ENCODE results near the gene SPOCK1. TPM values are rescaled to one million over a fixed set of nuclear protein-coding genes. Genes with fewer than 3 reads are reported as not detected.
"Not testable (repeated sequence)": the region's sequence is repeated elsewhere in the genome, so short reads cannot be mapped to it uniquely, and the experiment has no call there.

SPOCK1 gene
- total and polyA plus RNA-seq, 5 experiments from 2014 or later: not detected

- POLR2A ChIA-PET: no interaction called here
These were observed 101.0 kb downstream of the SPOCK1 start for GRCh38 chr5:137398154-137398553.

DNA sequence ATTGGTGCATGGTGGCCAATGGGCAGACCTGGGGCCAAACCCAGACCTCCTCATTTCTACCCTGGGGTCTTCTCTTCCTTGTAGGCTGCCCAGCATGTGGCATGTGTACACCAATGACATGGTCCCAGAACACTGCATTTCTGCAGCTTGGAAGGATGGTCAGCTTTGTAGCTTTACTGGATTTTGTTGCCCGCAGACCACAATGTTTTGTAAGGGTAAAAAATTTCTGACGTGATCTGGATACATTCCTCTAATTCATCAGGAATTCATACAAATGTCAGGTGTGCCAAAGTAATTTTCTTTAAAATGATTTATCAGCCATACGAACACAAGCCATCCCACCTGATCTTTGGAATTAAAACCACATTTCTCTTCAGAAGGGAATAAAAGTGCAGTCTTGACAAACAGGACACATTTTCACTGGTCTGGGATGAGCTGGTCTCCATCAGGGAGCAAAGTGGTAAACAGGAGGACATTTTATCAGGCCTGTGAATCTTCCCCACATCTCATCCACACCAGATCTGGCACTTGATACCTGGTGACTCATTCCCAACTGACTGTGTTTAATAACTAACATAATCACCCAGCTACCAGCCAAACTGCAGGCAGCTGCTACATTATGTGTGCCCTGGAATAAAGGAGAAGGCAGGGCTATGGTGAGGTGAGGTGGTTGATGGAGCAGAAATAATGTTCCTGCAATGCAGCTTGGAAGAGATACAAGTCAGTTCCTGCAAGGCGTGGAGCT is 103.9 kb downstream of the SPOCK1 start:
- Mint-ChIP-seq H3K27me3 (peaks cover 6 to 34% (median 21%) of the 10 kb centered on the region in 5 donors), H3K4me3 (no peak overlapping the region), H3K9me3 (peaks cover 0 to 10% (median 5%) of the 10 kb centered on the region in 9 donors), H3K4me1 (no peaks in the 10 kb centered on the region), H3K36me3 (no peaks in the 10 kb centered on the region), H3K27ac (no peak overlapping the region)
- no peak for ATAC-seq
- POLR2A ChIA-PET: no interaction called here
- DNase-seq: no peak

More at GRCh38 chr5:137398154-137398553, 101.0 kb downstream of the SPOCK1 start:
- Mint-ChIP-seq H3K27ac (no peak overlapping the region), H3K4me1 (no peaks in the 10 kb centered on the region), H3K4me3 (no peak overlapping the region), H3K27me3 (peaks cover 8 to 15% (median 9%) of the 10 kb centered on the region in 5 donors), H3K36me3 (no peaks in the 10 kb centered on the region), H3K9me3 (peaks cover 0 to 2% (median 0%) of the 10 kb centered on the region in 9 donors)
- ATAC-seq (no peak), DNase-seq (no peak)

DNA sequence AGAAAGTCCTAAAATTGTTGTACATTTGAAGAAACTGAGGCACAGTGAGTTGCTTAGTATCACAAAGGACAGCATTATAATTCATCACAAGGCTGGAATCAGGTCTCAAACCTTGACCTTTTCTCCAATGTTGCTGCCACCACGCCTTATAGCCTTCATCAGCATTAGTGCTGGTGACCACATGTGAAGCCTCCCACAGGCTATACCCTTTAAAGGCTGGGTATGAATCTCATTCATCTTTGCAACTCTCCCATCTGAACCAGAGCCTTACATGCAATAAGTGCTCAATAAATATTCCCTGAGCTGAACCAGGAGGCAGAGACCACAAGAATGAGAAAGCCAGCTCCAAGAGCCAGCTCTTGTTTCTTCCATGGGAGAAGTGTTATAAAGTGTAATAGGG is 104.7 kb downstream of the SPOCK1 start:
- Mint-ChIP-seq H3K36me3 (no peaks in the 10 kb centered on the region), H3K9me3 (peaks cover 0 to 10% (median 5%) of the 10 kb centered on the region in 9 donors), H3K27me3 (peaks cover 6 to 34% (median 21%) of the 10 kb centered on the region in 5 donors), H3K4me1 (no peaks in the 10 kb centered on the region), H3K27ac (no peak overlapping the region), H3K4me3 (no peak overlapping the region)
- ATAC-seq: no peak
- DNase-seq: no peak
- POLR2A ChIA-PET: no interaction called here

GRCh38 chr5:137393196-137393993 is 105.7 kb downstream of the SPOCK1 start:
- H3K4me3 Mint-ChIP-seq: no peak overlapping the region
- no peaks in the 10 kb centered on the region for H3K4me1 Mint-ChIP-seq
- H3K36me3 Mint-ChIP-seq: no peaks in the 10 kb centered on the region
- ATAC-seq (no peak), DNase-seq (no peak)
- POLR2A ChIA-PET: no interaction called here
- H3K27ac Mint-ChIP-seq: no peak overlapping the region
- H3K9me3 Mint-ChIP-seq: peaks cover 0 to 10% (median 5%) of the 10 kb centered on the region in 9 donors
- H3K27me3 Mint-ChIP-seq: peaks cover 6 to 30% (median 21%) of the 10 kb centered on the region in 5 donors

GRCh38 chr5:137392261-137392660 is 106.9 kb downstream of the SPOCK1 start:
- H3K36me3 Mint-ChIP-seq: no peaks in the 10 kb centered on the region
- no peak for DNase-seq
- no peak for ATAC-seq
- no peak overlapping the region for H3K4me3 Mint-ChIP-seq
- H3K4me1 Mint-ChIP-seq: no peaks in the 10 kb centered on the region
- no peak overlapping the region for H3K27ac Mint-ChIP-seq
- peaks cover 6 to 26% (median 18%) of the 10 kb centered on the region in 5 donors for H3K27me3 Mint-ChIP-seq
- H3K9me3 Mint-ChIP-seq: peaks cover 0 to 10% (median 5%) of the 10 kb centered on the region in 9 donors
- POLR2A ChIA-PET: no interaction called here

- H3K36me3 Mint-ChIP-seq, DNase-seq, H3K4me1 Mint-ChIP-seq, ATAC-seq, POLR2A ChIA-PET, H3K27ac Mint-ChIP-seq, H3K4me3 Mint-ChIP-seq: not testable (repeated sequence)
- Mint-ChIP-seq H3K27me3 (peaks cover 6 to 26% (median 20%) of the 10 kb centered on the region in 5 donors), H3K9me3 (peaks cover 0 to 10% (median 5%) of the 10 kb centered on the region in 9 donors)
These were observed 108.1 kb downstream of the SPOCK1 start for GRCh38 chr5:137391044-137391443.

DNA sequence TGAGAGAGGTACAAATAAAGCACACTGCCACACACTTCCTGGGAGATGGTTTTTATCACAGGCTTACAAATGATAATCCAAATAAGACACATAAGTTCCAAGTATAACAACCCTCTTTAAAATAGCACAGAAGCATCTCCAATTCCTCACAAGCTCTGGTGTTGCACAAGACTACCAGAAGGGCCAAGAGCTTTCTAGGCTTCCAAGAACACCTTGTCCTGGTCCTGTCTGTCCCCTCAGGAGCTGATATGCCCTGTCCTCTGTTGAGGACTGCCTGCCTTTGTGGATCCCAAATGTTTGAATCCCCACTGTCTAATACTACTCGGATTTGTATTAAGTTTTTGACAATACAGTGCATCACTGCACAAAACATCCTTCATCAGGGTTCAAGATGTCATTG is 110.1 kb downstream of the SPOCK1 start:
- H3K27ac Mint-ChIP-seq: no peak overlapping the region
- H3K27me3 Mint-ChIP-seq: peaks cover 8 to 41% (median 15%) of the 10 kb centered on the region in 5 donors
- H3K4me3 Mint-ChIP-seq: no peak overlapping the region
- DNase-seq (no peak), ATAC-seq (no peak)
- H3K4me1 Mint-ChIP-seq: no peaks in the 10 kb centered on the region
- POLR2A ChIA-PET: no interaction called here
- peaks cover 0 to 10% (median 6%) of the 10 kb centered on the region in 9 donors for H3K9me3 Mint-ChIP-seq
- H3K36me3 Mint-ChIP-seq: no peaks in the 10 kb centered on the region

- Mint-ChIP-seq H3K9me3 (peaks cover 12 to 29% (median 18%) of the 10 kb centered on the region in 9 donors), H3K27ac (no peak overlapping the region), H3K4me1 (no peaks in the 10 kb centered on the region), H3K4me3 (no peak overlapping the region), H3K36me3 (peaks cover 0 to 18% (median 2%) of the 10 kb centered on the region in 3 donors), H3K27me3 (peaks cover 2 to 21% (median 4%) of the 10 kb centered on the region in 5 donors)
- no peak for ATAC-seq
- no peak for DNase-seq
- POLR2A ChIA-PET: no interaction called here
These were observed 114.1 kb downstream of the SPOCK1 start for GRCh38 chr5:137385064-137385463.

DNA sequence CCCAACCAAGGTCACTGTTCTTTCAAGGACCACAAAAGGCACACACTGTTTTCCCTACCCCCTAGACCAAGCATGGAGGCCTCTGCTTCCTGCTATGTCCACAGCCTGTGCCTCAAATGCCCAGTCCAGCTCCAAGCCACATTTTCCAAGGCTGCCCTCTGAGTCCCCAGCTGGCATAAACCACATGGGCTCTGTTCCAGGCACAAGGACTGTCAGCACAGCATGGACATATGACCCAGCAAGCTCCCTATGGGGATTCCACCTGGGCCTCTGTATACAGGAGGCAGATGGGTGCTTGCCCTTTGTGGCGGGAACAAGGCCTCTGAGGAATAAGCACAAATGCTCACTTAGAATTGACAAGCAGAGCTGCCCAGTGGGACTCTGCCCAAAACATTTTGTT is 115.2 kb downstream of the SPOCK1 start:
- Mint-ChIP-seq H3K4me3 (no peak overlapping the region), H3K27me3 (peaks cover 2 to 21% (median 4%) of the 10 kb centered on the region in 5 donors), H3K4me1 (no peaks in the 10 kb centered on the region), H3K36me3 (peaks cover 0 to 19% (median 2%) of the 10 kb centered on the region in 3 donors), H3K9me3 (peaks cover 12 to 33% (median 18%) of the 10 kb centered on the region in 9 donors), H3K27ac (no peak overlapping the region)
- no peak for ATAC-seq
- no peak for DNase-seq
- POLR2A ChIA-PET: no interaction called here

DNA sequence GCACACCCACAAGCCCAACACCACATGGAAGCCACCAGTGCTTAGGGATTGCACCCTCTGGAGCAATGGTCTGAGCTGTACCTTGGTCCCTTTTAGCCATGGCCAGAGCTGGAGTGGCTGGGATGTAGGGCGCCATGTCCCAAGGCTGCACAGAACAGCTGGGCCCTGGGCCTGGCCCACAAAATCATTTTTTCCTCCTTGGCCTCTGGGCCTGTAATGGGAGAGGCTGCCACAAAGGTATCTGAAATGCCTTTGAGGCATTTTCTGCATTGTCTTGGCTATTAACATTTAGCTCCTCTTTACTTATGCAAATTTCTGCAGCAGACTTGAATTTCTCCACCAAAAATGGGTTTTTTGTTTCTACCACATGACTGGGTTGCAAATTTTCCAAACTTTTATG is 117.6 kb downstream of the SPOCK1 start:
- POLR2A ChIA-PET: no interaction called here
- ATAC-seq: no peak
- Mint-ChIP-seq H3K4me3 (no peak overlapping the region), H3K4me1 (no peaks in the 10 kb centered on the region), H3K36me3 (peaks cover 0 to 19% (median 2%) of the 10 kb centered on the region in 3 donors), H3K9me3 (peaks cover 12 to 33% (median 21%) of the 10 kb centered on the region in 9 donors), H3K27me3 (peaks cover 2 to 21% (median 2%) of the 10 kb centered on the region in 5 donors), H3K27ac (no peak overlapping the region)
- DNase-seq: no peak

DNA sequence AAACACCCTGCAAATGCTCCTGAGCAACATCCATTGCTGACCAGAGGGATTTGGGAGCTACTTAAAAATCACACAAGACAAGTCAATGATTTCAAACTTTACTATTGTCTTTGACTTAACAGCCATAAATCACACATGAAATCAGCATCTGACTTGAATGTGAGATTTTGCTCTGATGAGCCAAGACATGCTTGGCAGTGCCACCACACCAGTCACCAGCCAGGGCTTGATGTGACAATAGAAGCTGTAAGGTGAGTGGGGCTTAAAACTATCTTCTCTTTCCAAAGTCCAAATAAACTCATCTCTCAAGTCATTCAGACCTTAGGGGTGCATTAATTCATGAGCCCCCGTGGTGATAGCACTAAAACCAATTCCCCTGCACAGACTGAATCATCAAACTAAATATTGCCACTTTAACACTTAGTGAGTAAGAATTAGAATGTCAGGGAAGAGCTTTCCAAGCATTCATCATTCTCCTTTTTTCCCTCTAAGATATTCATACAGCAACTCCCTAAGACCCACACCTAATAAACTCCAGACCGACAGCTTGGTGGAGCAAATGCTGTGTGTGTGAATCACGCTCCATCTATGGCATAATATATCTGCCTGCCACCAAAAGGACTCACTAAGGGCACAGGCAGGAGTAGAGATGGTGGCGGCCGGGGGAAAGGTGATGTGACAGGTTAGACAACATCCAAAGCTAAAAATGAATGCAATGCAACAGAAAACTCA is 119.4 kb downstream of the SPOCK1 start:
- Mint-ChIP-seq H3K27me3 (peaks cover 2 to 14% (median 2%) of the 10 kb centered on the region in 5 donors), H3K9me3 (peaks cover 12 to 33% (median 21%) of the 10 kb centered on the region in 9 donors), H3K4me3 (no peak overlapping the region), H3K36me3 (peaks cover 0 to 19% (median 2%) of the 10 kb centered on the region in 3 donors), H3K27ac (no peak overlapping the region), H3K4me1 (no peaks in the 10 kb centered on the region)
- no peak for DNase-seq
- ATAC-seq: no peak
- POLR2A ChIA-PET: no interaction called here

DNA sequence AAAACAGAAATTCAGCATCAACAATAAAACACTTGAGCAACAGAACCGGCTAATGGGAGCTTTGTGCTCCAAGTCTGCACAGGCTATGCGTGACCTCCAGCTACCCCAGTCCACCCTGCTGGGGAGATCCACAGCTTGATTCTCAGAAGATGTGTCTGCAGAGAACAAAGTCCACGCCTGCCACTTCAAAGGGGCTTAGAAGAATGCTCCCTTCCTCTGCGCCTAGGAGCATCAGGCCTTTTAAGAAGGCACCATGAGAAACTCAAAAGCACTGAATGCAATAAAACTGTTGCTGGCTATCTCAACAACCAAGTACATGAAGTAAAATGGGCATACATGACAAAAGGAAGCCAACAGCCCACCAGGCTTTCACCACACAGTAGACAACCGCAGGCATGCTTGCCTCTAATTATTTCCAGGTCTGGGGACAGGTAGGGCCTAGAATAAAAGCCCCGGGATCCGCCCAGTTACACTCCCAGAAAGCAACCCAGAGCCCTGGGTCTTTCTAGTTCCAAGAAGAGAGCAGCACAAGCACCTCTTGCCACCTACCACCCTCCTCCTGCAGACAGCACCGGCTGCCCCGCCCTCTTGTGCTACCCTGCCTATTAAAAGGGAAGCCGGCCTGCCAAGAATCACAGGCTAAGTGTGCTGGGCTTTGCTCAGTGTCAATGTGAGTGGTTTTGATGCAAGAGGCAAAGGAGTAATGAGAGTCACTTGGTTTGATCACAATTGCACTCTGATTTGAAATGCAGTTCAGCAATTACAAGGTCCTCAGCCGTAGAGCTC is 123.2 kb downstream of the SPOCK1 start:
- H3K9me3 Mint-ChIP-seq: peaks cover 0 to 13% (median 7%) of the 10 kb centered on the region in 9 donors
- peaks cover 0 to 1% (median 0%) of the 10 kb centered on the region in 5 donors for H3K27me3 Mint-ChIP-seq
- H3K4me1 Mint-ChIP-seq: no peaks in the 10 kb centered on the region
- POLR2A ChIA-PET: no interaction called here
- H3K4me3 Mint-ChIP-seq: no peak overlapping the region
- peaks cover 0 to 6% (median 0%) of the 10 kb centered on the region in 3 donors for H3K36me3 Mint-ChIP-seq
- no peak for DNase-seq
- H3K27ac Mint-ChIP-seq: no peak overlapping the region
- ATAC-seq: no peak
